Erythroblast (primary cell): ENCODE measurements around the gene RAD51B.

Experiments used
- GATA1 ChIP-seq: IDR thresholded peaks from 2 replicates; pipeline ENCODE4 v1.6.1; 2011; ENCODE audit warnings: low read depth, mild to moderate bottlenecking, control low read depth, low read length, moderate library complexity
- POLR2A ChIP-seq: IDR thresholded peaks from 2 replicates; pipeline ENCODE4 v1.6.1; 2011; ENCODE audit warnings: mild to moderate bottlenecking, low read length

GRCh38 chr14:67879026-67879425, 59.4 kb downstream of the RAD51B start:
- TF ChIP-seq POLR2A, result no peak
- TF ChIP-seq GATA1, result no peak
